Measurements from ENCODE around the gene HDAC8. TPM values are rescaled to one million over a fixed set of nuclear protein-coding genes. Genes with fewer than 3 reads are reported as not detected.
A peak's percentile ranks its signal among the peaks of the same experiment; 100 is the strongest.

The HDAC8 gene
- total RNA-seq, 1 experiment from 2014 or later, result 25.6 TPM

DNA sequence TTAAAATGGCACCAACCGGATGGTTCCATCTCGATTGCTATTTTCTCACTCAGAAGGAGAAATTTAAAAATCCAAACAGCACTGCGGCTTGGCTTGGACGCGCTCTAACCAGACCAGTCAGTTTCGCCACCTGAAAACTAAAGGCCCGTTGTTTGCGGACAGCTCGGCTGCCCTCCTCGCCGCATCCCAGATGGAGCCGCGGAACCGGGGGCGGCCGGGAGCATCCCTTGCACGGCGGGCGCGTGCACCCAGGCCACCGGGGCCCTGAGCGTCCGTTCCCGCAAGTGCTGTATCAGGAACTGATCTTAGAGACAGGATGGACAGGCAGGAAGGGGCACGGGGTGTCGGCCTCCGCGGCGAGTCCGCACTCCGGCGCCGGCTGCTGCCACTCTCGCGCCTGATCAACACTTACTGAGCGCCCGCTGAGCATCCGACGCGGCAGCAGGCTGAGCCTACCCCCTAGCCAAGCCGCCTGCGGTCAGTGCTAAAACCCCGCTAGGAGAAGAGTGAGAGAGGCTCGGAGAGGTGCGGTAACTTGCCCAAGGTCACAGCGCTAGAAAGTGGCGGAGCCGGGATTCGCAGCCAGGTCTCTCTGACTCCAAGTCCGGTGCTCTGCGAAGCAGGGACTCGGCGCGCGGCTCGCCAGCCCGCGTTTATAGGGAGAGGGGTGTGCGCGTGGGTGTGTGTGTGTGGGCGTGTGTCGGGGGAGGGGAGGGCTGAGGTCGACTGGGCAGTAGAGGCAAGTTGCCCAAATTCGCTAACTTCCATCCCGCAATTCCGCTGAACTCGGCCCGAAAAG lies 267.2 kb downstream of the HDAC8 start, which contains the start of gene CITED1:
Gene CITED1, minus strand, starts transcription at position 629 of the 799 bp plus-strand sequence. CDS start 3,045 bp downstream, outside the sequence.
- no peak within 1 kb of the TSS for H3K9ac ChIP-seq (ENCODE audit: low read length)
- H4K20me1 ChIP-seq (ENCODE audit: insufficient read depth, low read depth, low read length), result no peaks in the 10 kb centered on the region
- H3K4me2 ChIP-seq (ENCODE audit: low read depth, low read length, poor library complexity, severe bottlenecking), result no peak within 1 kb of the TSS
- H3K9me3 ChIP-seq (ENCODE audit: low read length), result no peaks in the 10 kb centered on the region
- no peak within 1 kb of the TSS for H2AFZ ChIP-seq (ENCODE audit: low read length)
- H3K4me1 ChIP-seq (ENCODE audit: low read length), result no peaks in the 10 kb centered on the region
- no peak for DNase-seq
- H3K27ac ChIP-seq (ENCODE audit: low read length), result no peak within 1 kb of the TSS
- no peaks in the 10 kb centered on the region for H3K9me2 ChIP-seq (replicated peaks; ENCODE audit: insufficient read depth, low read length)
- H3K36me3 ChIP-seq (ENCODE audit: insufficient read depth, low read length), result no peaks in the 10 kb centered on the region
- H3K4me3 ChIP-seq (ENCODE audit: low read length), result no peak within 1 kb of the TSS
- no peaks in the 10 kb centered on the region for H3K27me3 ChIP-seq (ENCODE audit: low read length)
- no peaks in the 10 kb centered on the region for H3K79me2 ChIP-seq (ENCODE audit: low read length)

DNA sequence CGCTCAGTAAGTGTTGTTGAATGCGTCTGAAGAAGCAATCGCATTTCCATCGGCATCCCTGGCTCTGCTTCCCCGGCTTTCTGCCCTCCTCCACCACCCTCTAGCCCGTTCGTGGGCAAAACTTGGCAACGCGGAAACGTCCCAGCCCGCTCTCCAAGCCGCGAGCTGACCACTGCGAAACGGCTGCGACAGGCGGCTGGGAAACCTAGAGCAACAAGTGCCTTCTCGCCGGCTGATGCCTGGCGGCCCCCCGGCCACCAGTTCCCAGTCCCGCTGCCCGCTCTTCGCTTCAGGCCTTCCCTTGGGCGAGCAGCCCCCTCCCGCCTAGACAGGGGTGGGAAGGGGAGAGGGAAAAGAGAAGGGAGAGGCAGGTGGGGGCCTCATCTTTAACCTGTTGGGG lies 267.8 kb downstream of the HDAC8 start:
- H3K9me3 ChIP-seq (ENCODE audit: low read length), result no peaks in the 10 kb centered on the region
- H3K9me2 ChIP-seq (replicated peaks; ENCODE audit: insufficient read depth, low read length), result no peaks in the 10 kb centered on the region
- no peaks in the 10 kb centered on the region for H3K4me1 ChIP-seq (ENCODE audit: low read length)
- no peak overlapping the region for H3K9ac ChIP-seq (ENCODE audit: low read length)
- H3K4me3 ChIP-seq (ENCODE audit: low read length), result no peak overlapping the region
- no peak overlapping the region for H2AFZ ChIP-seq (ENCODE audit: low read length)
- H3K79me2 ChIP-seq (ENCODE audit: low read length), result no peaks in the 10 kb centered on the region
- no peaks in the 10 kb centered on the region for H3K36me3 ChIP-seq (ENCODE audit: insufficient read depth, low read length)
- no peak overlapping the region for H3K27ac ChIP-seq (ENCODE audit: low read length)
- H3K27me3 ChIP-seq (ENCODE audit: low read length), result no peaks in the 10 kb centered on the region
- H4K20me1 ChIP-seq (ENCODE audit: insufficient read depth, low read depth, low read length), result no peaks in the 10 kb centered on the region
- no peak for DNase-seq
- H3K4me2 ChIP-seq (ENCODE audit: low read depth, low read length, poor library complexity, severe bottlenecking), result no peak overlapping the region

DNA sequence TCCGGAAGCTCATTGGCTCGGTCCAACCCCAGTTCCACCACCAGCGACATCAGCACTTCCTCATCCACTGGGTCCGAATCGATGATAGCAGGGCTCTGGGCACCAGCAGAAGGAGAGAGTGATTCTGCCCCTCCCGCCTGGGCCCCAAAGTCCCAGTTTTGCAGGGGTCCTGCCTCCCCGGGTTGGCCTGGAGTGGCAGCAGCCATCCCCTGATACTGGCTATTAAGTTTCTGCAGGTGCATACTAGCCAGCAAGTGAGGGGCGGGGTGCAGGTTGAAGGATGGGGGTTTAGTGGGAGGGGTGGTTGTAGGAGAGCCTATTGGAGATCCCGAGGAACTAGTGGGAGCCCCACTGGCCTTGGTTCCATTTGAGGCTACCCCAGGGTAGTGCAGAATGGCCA lies 270.9 kb downstream of the HDAC8 start:
- H3K36me3 ChIP-seq (ENCODE audit: insufficient read depth, low read length), result no peaks in the 10 kb centered on the region
- H3K9me3 ChIP-seq (ENCODE audit: low read length), result no peaks in the 10 kb centered on the region
- no peaks in the 10 kb centered on the region for H3K27me3 ChIP-seq (ENCODE audit: low read length)
- H3K4me1 ChIP-seq (ENCODE audit: low read length), result no peaks in the 10 kb centered on the region
- H3K9ac ChIP-seq (ENCODE audit: low read length), result no peak overlapping the region
- H3K9me2 ChIP-seq (replicated peaks; ENCODE audit: insufficient read depth, low read length), result no peaks in the 10 kb centered on the region
- no peaks in the 10 kb centered on the region for H4K20me1 ChIP-seq (ENCODE audit: insufficient read depth, low read depth, low read length)
- no peak overlapping the region for H3K4me3 ChIP-seq (ENCODE audit: low read length)
- H3K79me2 ChIP-seq (ENCODE audit: low read length), result no peaks in the 10 kb centered on the region
- no peak overlapping the region for H2AFZ ChIP-seq (ENCODE audit: low read length)
- no peak for DNase-seq
- no peak overlapping the region for H3K4me2 ChIP-seq (ENCODE audit: low read depth, low read length, poor library complexity, severe bottlenecking)
- H3K27ac ChIP-seq (ENCODE audit: low read length), result no peak overlapping the region

DNA sequence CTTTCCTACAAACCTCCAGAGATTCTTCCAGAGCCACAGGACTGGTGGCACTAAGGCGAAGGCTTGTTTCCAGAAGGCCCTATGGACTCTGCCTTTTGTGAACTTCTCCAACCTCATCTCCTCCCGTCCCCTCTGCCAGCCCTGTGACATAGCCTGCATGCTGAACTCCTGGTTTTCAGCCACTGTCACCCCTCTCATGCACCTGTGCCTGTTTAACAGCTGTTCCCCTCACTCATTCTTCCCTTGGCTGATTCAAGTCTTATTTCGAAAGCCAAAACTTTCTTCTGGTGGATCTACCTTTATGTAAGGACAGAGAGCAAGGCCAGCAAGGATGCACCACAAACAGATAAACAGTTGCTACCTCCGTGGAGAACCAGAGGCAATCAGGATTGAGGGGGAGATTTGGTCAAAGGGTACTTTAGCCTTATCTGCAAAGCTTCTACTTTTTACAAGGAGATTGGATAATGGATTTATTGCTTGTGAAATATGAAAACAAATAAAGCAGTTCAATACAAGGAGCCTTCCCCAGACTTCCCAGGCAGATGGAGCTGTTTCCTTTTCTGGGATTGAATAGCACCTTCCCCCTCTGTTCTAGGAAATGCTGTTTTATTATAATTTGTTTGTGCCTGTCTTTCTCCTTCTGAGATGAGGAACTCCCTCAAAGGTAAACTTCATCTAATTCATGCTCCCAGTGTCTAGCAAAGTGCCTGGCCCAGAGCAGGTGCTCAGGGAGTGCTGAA lies 272.6 kb downstream of the HDAC8 start:
- Histone ChIP-seq H3K27ac (ENCODE audit: low read length) (no peak overlapping the region), H2AFZ (ENCODE audit: low read length) (no peak overlapping the region), H4K20me1 (ENCODE audit: insufficient read depth, low read depth, low read length) (no peaks in the 10 kb centered on the region), H3K27me3 (ENCODE audit: low read length) (no peaks in the 10 kb centered on the region), H3K4me2 (ENCODE audit: low read depth, low read length, poor library complexity, severe bottlenecking) (no peak overlapping the region), H3K4me3 (ENCODE audit: low read length) (no peak overlapping the region), H3K4me1 (ENCODE audit: low read length) (no peaks in the 10 kb centered on the region), H3K9ac (ENCODE audit: low read length) (no peak overlapping the region), H3K79me2 (ENCODE audit: low read length) (no peaks in the 10 kb centered on the region), H3K9me2 (replicated peaks; ENCODE audit: insufficient read depth, low read length) (no peaks in the 10 kb centered on the region), H3K36me3 (ENCODE audit: insufficient read depth, low read length) (no peaks in the 10 kb centered on the region), H3K9me3 (ENCODE audit: low read length) (no peaks in the 10 kb centered on the region)
- DNase-seq, result no peak

DNA sequence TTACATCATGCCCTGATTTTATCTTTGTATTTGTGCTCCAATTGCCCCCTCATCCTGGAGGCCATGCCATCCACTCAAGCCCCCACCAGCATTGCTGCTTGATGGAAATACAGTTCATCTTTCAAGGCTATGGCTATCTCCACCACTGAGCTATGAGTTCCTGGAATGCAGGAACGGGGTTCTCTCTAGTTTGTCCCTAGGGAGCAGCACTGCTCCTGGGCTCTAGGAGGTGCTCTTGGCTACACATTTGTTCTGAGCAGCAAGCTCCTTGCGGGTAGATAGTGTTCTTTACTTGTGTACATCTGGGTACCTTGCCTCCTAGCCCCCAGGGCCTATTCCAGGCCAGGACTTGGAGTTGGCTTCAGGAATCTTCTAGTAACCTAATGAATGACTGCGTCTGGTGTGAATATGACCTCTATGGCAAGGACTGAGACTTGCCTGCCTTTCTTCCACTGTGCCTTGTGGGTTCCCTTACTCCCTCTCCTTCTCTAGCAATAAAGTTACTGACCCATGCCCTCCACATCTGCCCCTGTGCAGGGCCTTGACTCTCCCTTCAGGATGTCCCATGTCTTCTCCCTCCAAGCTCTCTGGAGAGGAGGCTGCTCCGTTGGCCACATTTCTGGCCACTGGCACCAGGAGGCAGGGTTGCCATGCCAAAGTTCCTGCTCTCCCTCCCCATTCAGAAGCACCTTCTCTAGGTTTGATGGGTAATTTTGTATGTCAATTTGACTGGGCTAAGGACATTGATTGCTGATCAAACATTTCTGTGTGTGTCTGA lies 274.5 kb downstream of the HDAC8 start:
- Histone ChIP-seq H3K4me1 (ENCODE audit: low read length) (no peaks in the 10 kb centered on the region), H3K4me2 (ENCODE audit: low read depth, low read length, poor library complexity, severe bottlenecking) (no peak overlapping the region), H3K9me2 (replicated peaks; ENCODE audit: insufficient read depth, low read length) (no peaks in the 10 kb centered on the region), H3K27ac (ENCODE audit: low read length) (no peak overlapping the region), H3K79me2 (ENCODE audit: low read length) (no peaks in the 10 kb centered on the region), H3K4me3 (ENCODE audit: low read length) (no peak overlapping the region), H3K9me3 (ENCODE audit: low read length) (no peaks in the 10 kb centered on the region), H2AFZ (ENCODE audit: low read length) (no peak overlapping the region), H3K27me3 (ENCODE audit: low read length) (no peaks in the 10 kb centered on the region), H4K20me1 (ENCODE audit: insufficient read depth, low read depth, low read length) (no peaks in the 10 kb centered on the region), H3K9ac (ENCODE audit: low read length) (no peak overlapping the region), H3K36me3 (ENCODE audit: insufficient read depth, low read length) (no peaks in the 10 kb centered on the region)
- DNase-seq, result peak; percentile 77

DNA sequence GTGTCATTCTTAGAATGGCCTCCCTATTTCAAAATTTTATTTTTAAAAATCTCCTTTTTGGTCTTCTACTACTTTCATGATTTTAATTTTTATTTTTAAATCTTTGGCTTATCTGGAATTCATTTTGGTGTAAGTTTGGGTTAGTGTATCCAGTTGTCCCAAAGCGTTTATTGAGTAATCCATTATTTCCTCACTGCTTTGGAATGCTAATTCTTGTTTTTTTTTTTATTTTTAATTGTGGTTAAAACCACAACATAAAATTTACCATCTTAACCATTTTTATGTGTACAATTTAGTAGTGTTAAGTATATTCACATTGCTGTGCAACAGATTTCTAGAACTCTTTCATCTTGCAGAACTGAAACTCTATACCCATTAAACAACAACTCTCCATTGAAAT lies 275.7 kb downstream of the HDAC8 start:
- Histone ChIP-seq H3K9me2 (replicated peaks; ENCODE audit: insufficient read depth, low read length) (no peaks in the 10 kb centered on the region), H3K9me3 (ENCODE audit: low read length) (no peaks in the 10 kb centered on the region), H3K27ac (ENCODE audit: low read length) (no peak overlapping the region), H2AFZ (ENCODE audit: low read length) (no peak overlapping the region), H3K4me1 (ENCODE audit: low read length) (no peaks in the 10 kb centered on the region), H4K20me1 (ENCODE audit: insufficient read depth, low read depth, low read length) (no peaks in the 10 kb centered on the region), H3K4me2 (ENCODE audit: low read depth, low read length, poor library complexity, severe bottlenecking) (no peak overlapping the region), H3K79me2 (ENCODE audit: low read length) (no peaks in the 10 kb centered on the region), H3K4me3 (ENCODE audit: low read length) (no peak overlapping the region), H3K36me3 (ENCODE audit: insufficient read depth, low read length) (no peaks in the 10 kb centered on the region), H3K27me3 (ENCODE audit: low read length) (no peaks in the 10 kb centered on the region), H3K9ac (ENCODE audit: low read length) (no peak overlapping the region)
- DNase-seq, result no peak

DNA sequence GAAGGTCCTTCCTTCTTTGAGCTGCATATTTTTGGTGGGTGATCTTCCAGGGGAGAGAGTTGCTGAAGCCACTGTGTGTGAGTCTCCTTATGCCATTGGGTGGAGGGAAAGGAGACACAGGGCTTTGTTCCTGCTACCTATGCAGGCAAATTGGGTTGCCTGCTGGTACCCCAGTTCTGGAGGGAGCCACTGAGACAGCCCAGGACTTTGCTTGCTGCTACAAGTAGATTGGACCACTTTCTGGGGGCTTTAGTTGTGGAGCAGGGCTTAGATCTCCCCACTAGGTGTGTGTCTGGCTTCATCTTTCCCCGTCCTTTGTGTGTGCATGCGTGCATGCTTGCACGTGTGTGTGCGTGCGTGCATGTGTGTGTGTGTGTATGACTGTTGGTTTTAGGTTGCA lies 276.9 kb downstream of the HDAC8 start:
- DNase-seq, result no peak

DNA sequence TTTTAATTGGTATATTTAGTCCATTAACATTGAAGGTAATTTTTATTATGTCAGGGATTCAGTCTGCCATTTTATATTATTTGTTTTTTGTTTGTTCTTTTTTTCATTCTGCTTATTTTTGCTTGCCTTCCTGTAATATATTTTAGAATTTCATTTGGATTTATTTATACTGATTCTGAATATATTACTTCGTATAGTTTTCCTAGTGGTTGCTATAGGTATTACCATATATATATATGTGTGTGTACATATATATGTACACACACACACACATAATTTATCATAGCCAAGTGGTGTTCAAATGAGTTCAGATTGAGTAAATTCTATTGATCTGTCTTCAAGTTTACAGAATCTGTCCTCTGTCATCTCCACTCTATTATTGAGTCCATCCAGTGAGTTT lies 278.1 kb downstream of the HDAC8 start:
- H3K9me3 ChIP-seq (ENCODE audit: low read length), result no peaks in the 10 kb centered on the region
- peak; percentile 48 for DNase-seq
- H3K4me3 ChIP-seq (ENCODE audit: low read length), result no peak overlapping the region
- H3K9me2 ChIP-seq (replicated peaks; ENCODE audit: insufficient read depth, low read length), result no peaks in the 10 kb centered on the region
- H3K4me2 ChIP-seq (ENCODE audit: low read depth, low read length, poor library complexity, severe bottlenecking), result no peak overlapping the region
- H4K20me1 ChIP-seq (ENCODE audit: insufficient read depth, low read depth, low read length), result no peaks in the 10 kb centered on the region
- H3K9ac ChIP-seq (ENCODE audit: low read length), result no peak overlapping the region
- H3K4me1 ChIP-seq (ENCODE audit: low read length), result no peaks in the 10 kb centered on the region
- no peaks in the 10 kb centered on the region for H3K36me3 ChIP-seq (ENCODE audit: insufficient read depth, low read length)
- no peaks in the 10 kb centered on the region for H3K27me3 ChIP-seq (ENCODE audit: low read length)
- H3K79me2 ChIP-seq (ENCODE audit: low read length), result no peaks in the 10 kb centered on the region
- no peak overlapping the region for H2AFZ ChIP-seq (ENCODE audit: low read length)
- no peak overlapping the region for H3K27ac ChIP-seq (ENCODE audit: low read length)

More for the DNA sequence above, 276.9 kb downstream of the HDAC8 start:
- no peak overlapping the region for H3K27ac ChIP-seq (ENCODE audit: low read length)
- no peak overlapping the region for H3K4me2 ChIP-seq (ENCODE audit: low read depth, low read length, poor library complexity, severe bottlenecking)
- no peaks in the 10 kb centered on the region for H3K9me2 ChIP-seq (replicated peaks; ENCODE audit: insufficient read depth, low read length)
- no peaks in the 10 kb centered on the region for H4K20me1 ChIP-seq (ENCODE audit: insufficient read depth, low read depth, low read length)
- no peak overlapping the region for H3K4me3 ChIP-seq (ENCODE audit: low read length)
- H2AFZ ChIP-seq (ENCODE audit: low read length), result no peak overlapping the region
- H3K27me3 ChIP-seq (ENCODE audit: low read length), result no peaks in the 10 kb centered on the region
- H3K9me3 ChIP-seq (ENCODE audit: low read length), result no peaks in the 10 kb centered on the region
- no peaks in the 10 kb centered on the region for H3K4me1 ChIP-seq (ENCODE audit: low read length)
- H3K9ac ChIP-seq (ENCODE audit: low read length), result no peak overlapping the region
- H3K36me3 ChIP-seq (ENCODE audit: insufficient read depth, low read length), result no peaks in the 10 kb centered on the region
- no peaks in the 10 kb centered on the region for H3K79me2 ChIP-seq (ENCODE audit: low read length)

Data from Karpas-422 (cell line).